Measurements from ENCODE around the gene COL19A1. TPM values are rescaled to one million over a fixed set of nuclear protein-coding genes. Genes with fewer than 3 reads are reported as not detected.

Gene COL19A1
- total RNA-seq, 2 donors from 2014 or later, result 0.07 TPM; not detected in 1

GRCh38 chr6:70150521-70150920, 284.2 kb downstream of the COL19A1 start:
- Histone ChIP-seq H3K4me1 (ENCODE audit: control insufficient read depth in 1 of 2, low read depth in 2 of 2) (no peaks in the 10 kb centered on the region), H3K4me3 (no peak overlapping the region), H3K36me3 (no peaks in the 10 kb centered on the region), H3K27me3 (replicated peaks; ENCODE audit: insufficient read depth) (no peaks in the 10 kb centered on the region), H3K9me3 (no peaks in the 10 kb centered on the region), H3K27ac (no peak overlapping the region)
- TF ChIP-seq CTCF (IDR thresholded peaks at IDR 0.05), result no peak
- ATAC-seq (ENCODE audit: insufficient number of reproducible peaks, low FRiP score, low read depth) (no peak), DNase-seq (ENCODE audit: low spot score) (no peak)

GRCh38 chr6:70151616-70152015, 285.3 kb downstream of the COL19A1 start:
- H3K36me3 ChIP-seq, result no peaks in the 10 kb centered on the region
- no peak for TF ChIP-seq CTCF (IDR thresholded peaks at IDR 0.05)
- no peak overlapping the region for H3K27ac ChIP-seq
- no peaks in the 10 kb centered on the region for H3K9me3 ChIP-seq
- no peaks in the 10 kb centered on the region for H3K4me1 ChIP-seq (ENCODE audit: control insufficient read depth in 1 of 2, low read depth in 2 of 2)
- DNase-seq (ENCODE audit: low spot score) (no peak), ATAC-seq (ENCODE audit: insufficient number of reproducible peaks, low FRiP score, low read depth) (no peak)
- H3K27me3 ChIP-seq (replicated peaks; ENCODE audit: insufficient read depth), result no peaks in the 10 kb centered on the region
- H3K4me3 ChIP-seq, result no peak overlapping the region

GRCh38 chr6:70152786-70153185, 286.4 kb downstream of the COL19A1 start:
- Histone ChIP-seq H3K4me3 (no peak overlapping the region), H3K27ac (no peak overlapping the region), H3K9me3 (no peaks in the 10 kb centered on the region), H3K36me3 (no peaks in the 10 kb centered on the region), H3K27me3 (replicated peaks; ENCODE audit: insufficient read depth) (no peaks in the 10 kb centered on the region), H3K4me1 (ENCODE audit: control insufficient read depth in 1 of 2, low read depth in 2 of 2) (no peaks in the 10 kb centered on the region)
- no peak for TF ChIP-seq CTCF (IDR thresholded peaks at IDR 0.05)
- ATAC-seq (ENCODE audit: insufficient number of reproducible peaks, low FRiP score, low read depth) (no peak), DNase-seq (ENCODE audit: low spot score) (no peak)

GRCh38 chr6:70157086-70157485, 290.7 kb downstream of the COL19A1 start:
- no peaks in the 10 kb centered on the region for H3K9me3 ChIP-seq

GRCh38 chr6:70160276-70160675, 293.9 kb downstream of the COL19A1 start:
- Histone ChIP-seq H3K36me3 (no peaks in the 10 kb centered on the region), H3K27ac (no peak overlapping the region), H3K4me3 (no peak overlapping the region), H3K27me3 (replicated peaks; ENCODE audit: insufficient read depth) (no peaks in the 10 kb centered on the region), H3K4me1 (ENCODE audit: control insufficient read depth in 1 of 2, low read depth in 2 of 2) (no peaks in the 10 kb centered on the region), H3K9me3 (no peaks in the 10 kb centered on the region)
- ATAC-seq (ENCODE audit: insufficient number of reproducible peaks, low FRiP score, low read depth), result no peak
- TF ChIP-seq CTCF (IDR thresholded peaks at IDR 0.05), result no peak
- no peak for DNase-seq (ENCODE audit: low spot score)

More at GRCh38 chr6:70157086-70157485, 290.7 kb downstream of the COL19A1 start:
- Histone ChIP-seq H3K27ac (no peak overlapping the region), H3K27me3 (replicated peaks; ENCODE audit: insufficient read depth) (no peaks in the 10 kb centered on the region), H3K4me3 (no peak overlapping the region), H3K4me1 (ENCODE audit: control insufficient read depth in 1 of 2, low read depth in 2 of 2) (no peaks in the 10 kb centered on the region), H3K36me3 (no peaks in the 10 kb centered on the region)
- no peak for DNase-seq (ENCODE audit: low spot score)
- no peak for ATAC-seq (ENCODE audit: insufficient number of reproducible peaks, low FRiP score, low read depth)
- TF ChIP-seq CTCF (IDR thresholded peaks at IDR 0.05), result no peak

Data from thoracic aorta (tissue), 2 donors.